ENCODE measurements around the gene BICC1.

DNA sequence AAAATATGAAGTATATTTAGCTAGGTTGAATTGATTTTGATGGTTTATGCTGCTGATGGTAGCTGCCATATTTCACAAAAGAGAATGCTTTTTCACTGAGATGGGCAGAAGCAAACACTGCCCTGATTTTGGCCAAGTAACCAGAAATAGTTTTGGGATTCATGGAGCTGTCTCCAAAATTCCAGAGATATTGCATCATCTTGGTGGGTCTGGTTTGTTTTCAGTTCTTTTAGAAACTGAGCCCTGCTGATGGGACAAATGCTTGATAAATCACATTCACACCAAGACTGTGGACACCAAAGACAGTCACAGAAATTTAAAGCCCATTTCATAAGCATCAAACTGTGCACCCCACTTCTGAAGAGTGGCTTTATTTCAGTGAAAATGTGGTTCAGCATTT, 140.5 kb downstream of the BICC1 start:
- TF ChIP-seq, protein P1, sequence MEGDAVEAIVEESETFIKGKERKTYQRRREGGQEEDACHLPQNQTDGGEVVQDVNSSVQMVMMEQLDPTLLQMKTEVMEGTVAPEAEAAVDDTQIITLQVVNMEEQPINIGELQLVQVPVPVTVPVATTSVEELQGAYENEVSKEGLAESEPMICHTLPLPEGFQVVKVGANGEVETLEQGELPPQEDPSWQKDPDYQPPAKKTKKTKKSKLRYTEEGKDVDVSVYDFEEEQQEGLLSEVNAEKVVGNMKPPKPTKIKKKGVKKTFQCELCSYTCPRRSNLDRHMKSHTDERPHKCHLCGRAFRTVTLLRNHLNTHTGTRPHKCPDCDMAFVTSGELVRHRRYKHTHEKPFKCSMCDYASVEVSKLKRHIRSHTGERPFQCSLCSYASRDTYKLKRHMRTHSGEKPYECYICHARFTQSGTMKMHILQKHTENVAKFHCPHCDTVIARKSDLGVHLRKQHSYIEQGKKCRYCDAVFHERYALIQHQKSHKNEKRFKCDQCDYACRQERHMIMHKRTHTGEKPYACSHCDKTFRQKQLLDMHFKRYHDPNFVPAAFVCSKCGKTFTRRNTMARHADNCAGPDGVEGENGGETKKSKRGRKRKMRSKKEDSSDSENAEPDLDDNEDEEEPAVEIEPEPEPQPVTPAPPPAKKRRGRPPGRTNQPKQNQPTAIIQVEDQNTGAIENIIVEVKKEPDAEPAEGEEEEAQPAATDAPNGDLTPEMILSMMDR (conservative IDR thresholded peaks at IDR 0.05; ENCODE audit: low read depth, low read length), result no peak
- TF ChIP-seq EZH2phosphoT487 (IDR thresholded peaks at IDR 0.05; ENCODE audit: borderline replicate concordance, low read length) (no peak), EZH2 (IDR thresholded peaks at IDR 0.05; ENCODE audit: low read length, unreplicated experiment) (no peak)

Measured in PC-3 (cell line).